ENCODE results near the gene TDRD10.
"Not testable (repeated sequence)": the region's sequence is repeated elsewhere in the genome, so short reads cannot be mapped to it uniquely, and the experiment has no call there.

Gene TDRD10

DNA sequence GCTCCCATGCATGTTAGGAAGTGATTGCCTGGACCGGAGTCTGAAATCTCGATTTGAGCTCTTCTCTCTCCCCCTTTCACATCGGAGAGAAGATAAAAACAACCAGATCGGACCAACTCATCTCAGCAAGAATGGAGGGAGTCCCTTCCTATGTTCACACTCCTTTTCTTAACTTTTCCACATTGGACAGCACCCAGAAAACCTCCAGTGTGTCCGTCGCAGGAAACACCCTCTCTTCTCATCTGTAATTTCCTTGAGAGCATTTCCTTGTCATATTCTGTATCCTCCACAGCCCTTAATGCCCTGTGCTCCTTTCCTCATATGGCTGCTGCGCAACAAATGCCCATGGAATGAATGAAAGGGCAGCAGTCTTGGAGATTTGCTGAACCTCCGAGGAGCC is 1.5 kb upstream of the TDRD10 start:
- no peak for DNase-seq

DNA sequence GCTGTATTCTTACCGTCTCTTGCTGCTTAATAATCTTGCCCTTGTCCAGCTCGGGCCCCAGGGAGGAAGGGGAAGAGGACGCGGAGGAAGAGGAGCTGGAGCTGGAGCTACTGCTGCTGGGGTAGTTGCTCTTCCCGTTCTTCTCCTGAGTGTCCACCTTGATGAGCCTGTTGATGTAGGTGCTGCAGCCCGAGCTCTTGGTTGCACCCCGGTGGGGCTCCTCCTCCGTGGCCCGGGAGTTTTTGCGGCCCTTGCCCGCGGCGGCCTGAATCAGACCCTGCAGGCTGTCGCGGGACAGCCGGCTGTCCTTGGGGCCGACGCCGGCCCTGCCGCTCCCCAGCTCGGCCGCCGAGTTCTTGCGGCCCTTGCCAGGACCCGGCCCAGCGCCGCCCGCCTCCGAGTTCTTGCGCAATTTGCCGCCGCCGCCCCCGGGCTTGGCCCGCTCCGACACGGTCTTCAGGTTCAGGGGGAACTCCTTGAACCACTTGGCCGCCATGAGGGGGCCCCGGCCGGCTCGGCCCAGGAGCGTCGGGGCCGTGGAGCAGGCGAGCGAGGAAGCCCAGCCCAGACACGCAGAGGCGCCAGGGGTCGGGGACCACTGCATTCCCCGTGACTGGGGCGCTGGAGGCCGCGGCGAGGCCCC is 475 bp upstream of the TDRD10 start:
- no peak for DNase-seq
- in situ Hi-C loops (cut with HindIII; ENCODE audit: low pct_ligation_motif_present, low pct_unique_long_range_greater_than_20kb, low sequenced_read_pairs) = no loop called here

More for the DNA sequence above, 1.5 kb upstream of the TDRD10 start:
- in situ Hi-C loops (cut with HindIII; ENCODE audit: low pct_ligation_motif_present, low pct_unique_long_range_greater_than_20kb, low sequenced_read_pairs) = no loop called here

DNA sequence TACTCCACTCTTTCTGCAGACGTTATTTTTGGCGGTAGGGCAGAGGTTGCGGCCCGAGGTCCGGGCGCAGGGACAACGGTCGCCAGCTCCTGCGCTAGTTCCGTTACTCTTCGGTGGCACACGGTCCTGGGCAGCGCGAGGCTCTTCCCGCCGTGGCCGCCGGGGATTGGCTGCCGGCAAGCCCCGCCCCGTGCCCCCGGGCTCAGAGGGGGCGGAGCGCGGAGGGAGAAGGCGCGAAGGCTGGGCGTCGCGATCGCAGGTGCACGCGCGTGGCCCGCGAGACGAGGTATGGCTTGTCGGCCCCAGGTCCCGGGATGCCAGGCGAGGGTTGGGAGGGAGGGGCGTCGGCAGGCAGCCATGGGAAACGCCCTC is 711 bp downstream of the TDRD10 start:
- in situ Hi-C loops (cut with HindIII; ENCODE audit: low pct_ligation_motif_present, low pct_unique_long_range_greater_than_20kb, low sequenced_read_pairs) = no loop called here
- no peak for DNase-seq

DNA sequence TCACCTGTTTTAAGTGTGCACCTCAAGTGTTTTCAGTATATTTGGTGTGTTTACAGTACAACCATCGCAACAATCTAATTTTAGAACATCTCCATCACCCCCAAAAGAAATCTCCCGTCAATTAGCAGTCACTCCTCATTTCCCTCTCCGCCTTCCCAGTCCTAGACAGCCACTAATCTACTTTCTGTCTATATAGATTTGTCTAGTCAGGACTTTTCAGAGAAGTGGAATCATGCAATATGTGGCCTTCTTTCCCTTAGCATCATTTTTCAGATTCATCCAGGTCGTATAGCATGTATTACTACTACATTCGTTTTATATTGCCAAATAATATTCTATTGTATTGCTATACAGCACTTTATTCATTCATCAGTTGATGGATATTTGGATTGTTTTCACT is 1.9 kb downstream of the TDRD10 start:
- in situ Hi-C loops (cut with HindIII; ENCODE audit: low pct_ligation_motif_present, low pct_unique_long_range_greater_than_20kb, low sequenced_read_pairs) = no loop called here

DNA sequence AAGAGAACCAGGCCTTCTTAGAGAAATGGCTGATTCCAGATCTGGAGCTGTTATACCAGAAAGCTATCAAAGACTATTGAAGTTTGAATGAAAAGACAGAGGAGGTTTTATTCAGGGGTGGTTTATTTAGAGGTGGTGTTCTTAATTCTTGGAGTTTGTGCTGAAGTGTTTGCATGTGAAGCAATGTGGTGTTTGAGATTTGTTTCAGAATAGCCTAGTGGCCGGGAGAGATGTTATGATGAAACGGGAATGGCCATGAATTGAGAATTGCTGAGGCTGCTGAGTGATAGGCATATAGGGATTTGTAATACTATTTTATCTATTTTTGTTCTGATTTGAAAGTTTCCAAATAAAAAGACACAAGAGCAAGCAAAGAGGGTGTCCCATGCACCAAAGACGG is 10.7 kb downstream of the TDRD10 start:
- no peak for DNase-seq
- in situ Hi-C loops (cut with HindIII; ENCODE audit: low pct_ligation_motif_present, low pct_unique_long_range_greater_than_20kb, low sequenced_read_pairs) = no loop called here

More for the DNA sequence above, 1.9 kb downstream of the TDRD10 start:
- no peak for DNase-seq

DNA sequence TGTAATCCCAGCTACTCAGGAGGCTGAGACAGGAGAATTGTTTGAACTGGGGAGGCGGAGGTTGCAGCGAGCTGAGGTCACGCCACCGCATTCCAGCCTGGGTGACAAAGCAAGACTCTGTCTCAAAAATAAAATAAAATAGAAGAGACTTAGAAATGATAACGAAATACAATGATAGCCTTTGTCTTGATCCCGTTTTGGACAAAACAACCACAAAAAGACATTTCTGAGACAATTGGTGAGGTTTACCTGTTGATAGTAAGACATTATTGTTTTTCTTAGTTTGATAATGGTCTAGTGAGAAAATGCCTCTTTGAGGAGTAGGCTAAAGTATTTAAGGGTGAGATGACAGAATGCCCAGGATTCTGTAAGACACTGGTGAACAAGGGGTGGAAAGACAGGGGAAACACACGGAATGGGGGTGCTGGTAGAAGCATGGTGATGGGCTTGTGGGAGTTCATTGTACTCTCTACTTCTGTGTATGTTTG is 12.1 kb downstream of the TDRD10 start:
- in situ Hi-C loops (cut with HindIII; ENCODE audit: low pct_ligation_motif_present, low pct_unique_long_range_greater_than_20kb, low sequenced_read_pairs) = no loop called here

DNA sequence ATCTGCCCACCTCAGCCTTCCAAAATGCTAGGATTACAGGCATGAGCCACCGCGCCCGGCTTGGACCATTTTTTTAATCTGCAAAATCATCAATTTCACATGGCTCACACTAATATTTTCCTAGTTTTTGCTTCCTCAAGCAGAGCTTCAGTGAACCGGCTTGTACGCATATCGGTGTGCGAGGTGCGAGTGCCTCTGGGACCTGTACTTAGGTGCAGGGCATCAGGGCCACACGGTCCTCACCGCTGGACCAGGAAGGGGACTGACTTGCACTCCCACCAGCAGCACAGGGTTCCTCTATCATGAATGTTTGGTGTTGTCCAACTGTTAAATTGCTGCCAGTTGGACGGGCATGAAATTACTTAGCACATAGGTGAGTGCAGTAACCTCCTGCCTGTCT is 15.6 kb downstream of the TDRD10 start:
- in situ Hi-C loops (cut with HindIII; ENCODE audit: low pct_ligation_motif_present, low pct_unique_long_range_greater_than_20kb, low sequenced_read_pairs) = no loop called here
- no peak for DNase-seq

More for the DNA sequence above, 12.1 kb downstream of the TDRD10 start:
- no peak for DNase-seq

DNA sequence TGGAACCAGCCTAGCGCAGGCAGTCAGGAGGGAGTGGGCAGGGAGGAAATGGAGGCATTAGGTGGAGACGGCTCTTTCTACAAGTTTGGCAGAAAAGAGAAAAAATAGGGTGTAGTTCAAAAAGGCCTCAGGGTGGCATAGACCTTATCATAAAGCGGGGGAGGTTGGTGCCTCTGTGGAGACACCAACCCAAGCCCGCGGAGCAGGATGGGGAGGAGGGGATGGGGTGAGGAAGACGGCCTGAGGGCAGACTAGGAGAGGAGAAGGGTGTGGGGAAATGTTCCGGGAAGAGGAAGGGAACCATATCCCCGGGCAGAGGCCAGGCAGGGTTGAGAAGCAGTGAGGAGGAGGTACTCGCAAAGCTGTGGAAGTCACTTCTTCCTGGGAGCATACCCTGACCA is 17.6 kb downstream of the TDRD10 start:
- DNase-seq = no peak
- in situ Hi-C loops (cut with HindIII; ENCODE audit: low pct_ligation_motif_present, low pct_unique_long_range_greater_than_20kb, low sequenced_read_pairs) = no loop called here

DNA sequence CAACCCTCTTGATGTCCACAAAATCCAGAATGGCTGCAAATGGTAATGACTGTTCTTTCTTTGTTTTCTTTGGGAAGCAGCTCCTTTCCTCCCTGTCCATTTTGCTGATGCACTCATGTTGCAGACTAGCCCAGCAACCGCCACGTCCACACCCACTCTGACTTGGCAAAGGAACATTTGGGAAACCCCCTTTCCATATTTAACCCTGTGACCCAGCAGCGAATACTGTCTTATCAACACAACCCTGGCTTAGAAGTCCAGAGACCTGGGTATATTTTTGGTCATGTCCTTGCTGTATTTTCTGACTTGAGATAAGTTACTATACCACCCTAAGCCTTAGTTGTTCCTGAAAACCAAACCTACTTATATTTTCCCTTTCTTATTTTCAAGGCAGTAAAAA is 18.3 kb downstream of the TDRD10 start:
- no peak for DNase-seq
- in situ Hi-C loops (cut with HindIII; ENCODE audit: low pct_ligation_motif_present, low pct_unique_long_range_greater_than_20kb, low sequenced_read_pairs) = no loop called here

DNA sequence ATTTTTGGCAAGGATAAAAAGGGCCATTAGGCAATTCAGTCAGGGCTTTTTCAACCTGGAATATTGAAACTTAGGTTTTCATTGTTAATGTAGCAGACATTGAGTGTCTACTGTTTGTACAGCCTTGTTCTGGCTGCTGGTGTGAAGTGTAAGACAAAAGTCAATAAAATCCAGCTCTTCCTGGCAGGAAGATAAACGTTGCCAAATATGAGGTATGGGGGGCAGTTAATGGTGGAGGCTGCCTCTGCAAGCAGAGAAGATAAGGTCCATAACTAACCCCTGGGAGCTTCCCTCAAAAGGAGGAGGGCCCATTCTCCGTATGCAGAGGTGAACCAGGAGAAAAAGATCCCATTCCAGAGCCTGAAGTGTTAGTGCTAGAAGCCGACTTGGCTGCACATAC is 19.7 kb downstream of the TDRD10 start:
- in situ Hi-C loops (cut with HindIII; ENCODE audit: low pct_ligation_motif_present, low pct_unique_long_range_greater_than_20kb, low sequenced_read_pairs) = no loop called here
- no peak for DNase-seq

DNA sequence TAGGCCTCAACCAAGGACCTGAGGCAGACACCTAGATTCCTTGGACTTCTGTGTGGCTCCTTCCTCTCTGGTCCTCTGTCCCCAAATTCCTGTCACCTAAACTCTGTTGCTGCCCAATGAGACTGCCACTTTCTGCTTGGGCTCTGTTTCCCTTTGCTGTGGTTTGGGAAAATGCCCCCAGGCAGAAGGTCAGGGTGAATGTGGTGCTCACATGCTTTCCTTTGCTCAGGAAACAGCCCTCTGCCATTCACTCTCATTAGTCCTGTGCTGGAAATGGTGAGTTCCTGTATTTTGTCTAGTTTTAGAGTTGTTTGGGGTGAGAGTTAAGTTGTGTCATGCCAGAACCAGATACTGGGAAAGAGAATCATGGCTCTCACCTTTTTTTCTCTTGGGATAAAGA is 22.9 kb downstream of the TDRD10 start:
- DNase-seq = no peak
- in situ Hi-C loops (cut with HindIII; ENCODE audit: low pct_ligation_motif_present, low pct_unique_long_range_greater_than_20kb, low sequenced_read_pairs) = no loop called here

DNA sequence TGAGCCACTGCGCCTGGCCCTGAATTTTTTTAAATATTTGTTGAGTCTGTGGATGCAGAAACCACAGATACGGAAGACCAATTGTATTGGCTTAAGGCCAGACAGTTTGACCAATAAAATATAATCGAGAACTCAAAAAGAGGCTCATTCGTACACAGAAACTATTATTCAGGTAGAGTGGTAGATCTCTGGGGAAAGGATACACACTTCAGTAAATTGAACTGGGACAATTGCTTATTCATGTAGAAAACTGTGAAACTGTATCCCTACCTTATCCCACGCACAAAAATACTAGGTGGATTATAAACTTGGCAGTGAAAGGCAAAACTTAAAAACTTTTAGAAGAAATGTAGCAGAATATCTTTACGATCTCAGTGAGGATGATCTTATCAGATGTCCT is 25.2 kb downstream of the TDRD10 start:
- no peak for DNase-seq
- in situ Hi-C loops (cut with HindIII; ENCODE audit: low pct_ligation_motif_present, low pct_unique_long_range_greater_than_20kb, low sequenced_read_pairs) = no loop called here

DNA sequence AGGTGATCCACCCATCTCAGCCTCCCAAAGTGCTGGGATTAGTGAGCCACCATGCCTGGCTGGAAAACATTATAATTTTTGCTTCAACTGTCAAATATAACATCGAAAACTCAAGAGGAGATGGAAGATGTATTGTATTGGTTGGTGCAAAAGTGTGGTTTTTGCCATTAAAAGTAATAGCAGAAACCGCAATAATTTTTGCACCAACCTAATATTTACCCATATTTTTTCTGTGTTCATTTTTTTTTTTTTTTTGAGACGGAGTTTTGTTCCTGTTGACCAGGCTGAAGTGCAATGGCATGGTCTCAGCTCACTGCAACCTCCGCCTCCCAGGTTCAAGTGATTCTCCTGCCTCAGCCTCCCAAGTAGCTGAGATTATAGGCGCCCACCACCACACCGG is 27.3 kb downstream of the TDRD10 start:
- in situ Hi-C loops (cut with HindIII; ENCODE audit: low pct_ligation_motif_present, low pct_unique_long_range_greater_than_20kb, low sequenced_read_pairs) = no loop called here
- DNase-seq = no peak

DNA sequence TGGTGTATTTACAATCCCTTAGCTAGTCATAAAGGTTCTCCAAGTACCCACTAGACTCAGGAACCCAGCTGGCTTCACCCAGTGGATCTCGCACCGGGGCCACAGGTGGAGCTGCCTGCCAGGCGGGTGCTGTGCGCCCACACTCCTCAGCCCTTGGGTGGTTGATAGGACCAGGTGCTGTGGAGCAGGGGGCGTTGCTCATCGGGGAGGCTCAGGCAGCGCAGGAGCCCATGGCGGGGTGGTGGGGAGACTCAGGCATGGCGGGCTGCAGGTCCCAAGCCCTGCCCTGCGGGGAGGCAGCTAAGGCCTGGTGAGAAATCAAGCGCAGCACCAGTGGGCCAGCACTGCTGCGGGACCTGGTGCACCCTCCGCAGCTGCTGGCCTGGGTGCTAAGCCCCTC is 29.9 kb downstream of the TDRD10 start:
- in situ Hi-C loops (cut with HindIII; ENCODE audit: low pct_ligation_motif_present, low pct_unique_long_range_greater_than_20kb, low sequenced_read_pairs); DNase-seq: not testable (repeated sequence)

DNA sequence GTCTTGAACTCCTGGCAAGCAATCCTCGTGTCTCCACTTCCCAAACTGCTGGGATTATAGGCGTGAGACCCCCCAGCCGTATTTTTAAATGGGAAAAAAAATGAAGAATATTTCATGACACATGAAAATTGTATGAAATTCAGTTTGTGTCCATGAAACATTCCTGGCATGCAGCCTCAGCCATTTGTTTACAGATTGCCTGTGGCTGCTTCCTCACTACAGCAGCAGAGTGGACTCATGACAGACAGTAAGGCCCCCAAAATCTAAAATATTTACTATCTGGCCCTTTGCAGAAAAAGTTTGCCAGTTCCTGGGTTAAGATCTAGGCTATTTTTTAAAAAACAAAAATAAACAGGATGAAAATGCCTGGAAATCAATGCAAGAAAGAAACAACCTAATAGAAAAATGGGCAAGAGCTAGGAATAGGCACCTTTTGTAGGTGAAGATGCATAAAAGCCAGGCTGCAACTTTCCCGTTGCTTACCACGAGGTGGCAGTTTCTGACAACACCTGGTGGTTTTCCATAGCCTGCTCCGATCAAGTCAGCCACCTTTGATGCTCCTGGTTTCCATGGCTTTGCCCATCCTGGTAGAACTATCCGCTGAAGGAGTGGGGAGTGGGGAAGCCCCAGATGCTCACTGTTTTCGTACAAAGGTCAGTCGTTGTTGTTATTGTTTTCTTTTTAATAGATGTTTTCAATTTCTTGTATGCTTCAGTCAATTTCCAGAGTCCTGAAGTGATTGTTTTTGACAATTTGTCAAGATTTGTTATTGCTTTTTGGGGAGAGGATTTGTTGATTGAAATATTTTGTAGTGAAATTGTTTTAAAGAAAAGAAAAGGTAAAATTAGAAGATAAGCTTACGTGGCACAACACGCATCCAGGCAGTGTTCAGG is 32.2 kb downstream of the TDRD10 start:
- in situ Hi-C loops (cut with HindIII; ENCODE audit: low pct_ligation_motif_present, low pct_unique_long_range_greater_than_20kb, low sequenced_read_pairs) = no loop called here
- DNase-seq = peak; percentile 50

DNA sequence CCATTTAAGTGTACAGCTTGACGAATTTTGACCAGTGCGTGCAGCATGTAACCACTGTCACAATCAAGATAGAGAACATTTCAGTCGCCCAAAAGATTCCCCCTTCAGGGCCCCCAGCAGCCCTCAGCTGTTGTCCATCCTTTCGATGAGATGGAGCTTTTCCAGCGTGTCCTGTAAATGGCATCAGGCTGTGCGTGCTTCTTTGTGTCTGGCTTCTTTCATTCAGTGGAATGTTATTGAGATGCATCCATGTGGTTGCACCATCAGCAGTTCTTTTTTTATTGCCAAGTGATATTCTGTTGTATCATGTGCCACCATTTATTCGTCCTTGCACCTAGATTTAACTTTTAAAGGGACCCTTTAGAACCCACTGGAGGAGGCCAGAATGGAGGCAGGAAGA is 34.6 kb downstream of the TDRD10 start:
- in situ Hi-C loops (cut with HindIII; ENCODE audit: low pct_ligation_motif_present, low pct_unique_long_range_greater_than_20kb, low sequenced_read_pairs) = no loop called here
- DNase-seq = no peak

DNA sequence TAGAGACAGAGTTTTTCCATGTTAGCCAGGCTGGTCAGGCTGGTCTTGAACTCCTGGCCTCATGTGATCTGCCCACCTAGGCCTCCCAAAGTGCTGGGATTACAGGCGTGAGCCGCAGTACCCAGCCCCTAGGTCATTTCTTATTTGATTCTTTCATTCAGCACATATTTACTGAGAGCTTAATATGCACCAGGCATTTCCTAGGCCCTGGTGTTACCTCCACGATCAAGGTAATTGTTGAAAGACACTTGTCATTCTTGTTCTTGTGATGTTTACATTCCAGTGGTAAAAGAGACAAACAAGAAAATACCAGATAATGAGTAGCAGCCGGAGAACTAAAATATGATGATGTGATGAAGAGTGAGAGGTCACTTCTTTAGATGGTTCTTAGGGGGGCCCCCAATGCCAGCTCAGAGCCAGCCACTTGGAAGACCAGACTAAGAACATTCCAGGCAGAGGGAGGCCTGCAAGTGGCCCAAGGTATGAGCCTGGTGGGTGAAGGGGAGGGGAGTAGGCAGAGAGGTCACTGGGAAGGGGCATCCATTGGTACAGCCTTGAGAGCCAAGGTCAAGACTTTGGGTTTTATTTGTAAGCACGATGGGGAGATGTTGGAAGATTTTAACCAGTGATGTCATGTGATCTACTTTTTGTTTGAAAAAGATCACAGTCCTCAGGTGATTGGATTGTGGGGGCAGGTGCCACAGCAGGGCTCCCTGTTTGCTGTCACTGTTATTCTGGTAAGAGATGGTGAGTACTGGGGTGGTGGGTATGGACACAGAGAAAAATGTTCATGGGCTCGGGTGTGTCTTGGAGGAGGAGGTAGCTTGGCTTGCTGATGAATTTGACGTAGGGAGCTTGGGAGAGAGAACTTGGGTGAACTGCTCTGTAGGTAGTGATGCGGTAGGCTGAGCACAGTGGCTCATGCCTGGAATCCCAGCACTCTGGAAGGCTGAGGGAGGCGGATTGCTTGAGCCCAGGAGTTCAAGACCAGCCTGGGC is 37.8 kb downstream of the TDRD10 start:
- in situ Hi-C loops (cut with HindIII; ENCODE audit: low pct_ligation_motif_present, low pct_unique_long_range_greater_than_20kb, low sequenced_read_pairs) = no loop called here
- no peak for DNase-seq

DNA sequence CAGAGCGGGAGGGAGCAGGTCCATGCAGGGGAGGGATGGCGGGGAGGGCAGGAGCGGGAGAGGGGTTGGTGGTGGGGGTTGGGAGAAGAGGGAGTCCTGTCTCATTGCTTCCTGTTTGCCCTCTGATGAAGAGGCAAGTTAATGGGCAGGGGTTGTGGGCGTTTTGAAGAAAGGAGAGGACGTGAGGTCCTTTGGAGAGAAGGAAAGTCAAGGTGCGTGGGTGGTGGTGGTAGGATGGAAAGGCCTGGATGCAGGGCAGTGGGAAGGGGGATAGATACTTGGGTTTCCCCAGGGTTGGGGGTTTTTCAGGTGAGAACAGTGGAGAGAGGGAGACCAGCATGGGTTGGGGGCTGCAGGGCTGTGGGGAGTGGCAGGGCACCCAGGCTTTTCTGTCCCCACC is 39.2 kb downstream of the TDRD10 start:
- in situ Hi-C loops (cut with HindIII; ENCODE audit: low pct_ligation_motif_present, low pct_unique_long_range_greater_than_20kb, low sequenced_read_pairs) = no loop called here
- DNase-seq = no peak

Data from ACHN (cell line).